ENCODE results near the gene BEGAIN. TPM values are rescaled to one million over a fixed set of nuclear protein-coding genes. Genes with fewer than 3 reads are reported as not detected.

The BEGAIN gene
- total and polyA plus RNA-seq, 2 experiments from 2014 or later = 1.4 to 2.5 TPM

DNA sequence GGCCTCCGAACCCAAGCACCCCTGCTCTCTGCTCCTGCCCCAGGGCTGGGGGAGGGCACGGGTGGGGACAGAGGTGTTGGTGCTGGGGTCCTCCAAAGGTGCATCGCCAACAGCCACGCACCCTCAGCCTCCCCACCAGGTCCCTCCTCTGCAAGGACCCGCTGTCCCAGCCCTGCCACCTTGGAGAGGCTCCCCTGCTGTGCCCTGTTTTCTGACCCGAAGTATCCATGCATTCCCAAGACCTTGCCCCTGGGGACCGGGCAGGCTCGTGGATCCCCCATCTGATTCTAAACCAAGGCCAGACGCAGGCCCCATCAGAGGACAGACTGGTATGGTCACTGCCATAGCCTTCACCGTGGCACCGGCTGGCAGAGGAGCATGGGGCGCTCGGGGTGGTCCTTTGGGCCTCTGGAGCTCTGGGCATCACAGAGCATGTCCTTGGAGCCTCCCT, 22.7 kb upstream of the BEGAIN start:
- no peaks in the 10 kb centered on the region for H3K9me3 ChIP-seq (ENCODE audit: low read depth)
- DNase-seq (ENCODE audit: low spot score) = no peak
- no peak overlapping the region for H3K27ac ChIP-seq
- no peaks in the 10 kb centered on the region for H4K20me1 ChIP-seq (ENCODE audit: insufficient read depth, poor library complexity, severe bottlenecking)
- no peaks in the 10 kb centered on the region for H3K36me3 ChIP-seq (replicated peaks; ENCODE audit: insufficient read depth, low read depth)
- no peak for TF ChIP-seq EZH2 (IDR thresholded peaks at IDR 0.05; ENCODE audit: borderline replicate concordance)
- H2AFZ ChIP-seq = no peak overlapping the region
- H3K4me3 ChIP-seq = no peak overlapping the region
- H3K27me3 ChIP-seq = no peaks in the 10 kb centered on the region
- WGBS (ENCODE audit: low lambda C conversion rate, missing lambda C conversion rate) = 90% methylated on average over 8 of the region's 13 CpGs
- H3K79me2 ChIP-seq = no peaks in the 10 kb centered on the region
- no peak overlapping the region for H3K4me2 ChIP-seq
- H3K9me2 ChIP-seq (replicated peaks; ENCODE audit: insufficient read depth) = no peaks in the 10 kb centered on the region
- H3K4me1 ChIP-seq (ENCODE audit: insufficient read depth) = no peaks in the 10 kb centered on the region

DNA sequence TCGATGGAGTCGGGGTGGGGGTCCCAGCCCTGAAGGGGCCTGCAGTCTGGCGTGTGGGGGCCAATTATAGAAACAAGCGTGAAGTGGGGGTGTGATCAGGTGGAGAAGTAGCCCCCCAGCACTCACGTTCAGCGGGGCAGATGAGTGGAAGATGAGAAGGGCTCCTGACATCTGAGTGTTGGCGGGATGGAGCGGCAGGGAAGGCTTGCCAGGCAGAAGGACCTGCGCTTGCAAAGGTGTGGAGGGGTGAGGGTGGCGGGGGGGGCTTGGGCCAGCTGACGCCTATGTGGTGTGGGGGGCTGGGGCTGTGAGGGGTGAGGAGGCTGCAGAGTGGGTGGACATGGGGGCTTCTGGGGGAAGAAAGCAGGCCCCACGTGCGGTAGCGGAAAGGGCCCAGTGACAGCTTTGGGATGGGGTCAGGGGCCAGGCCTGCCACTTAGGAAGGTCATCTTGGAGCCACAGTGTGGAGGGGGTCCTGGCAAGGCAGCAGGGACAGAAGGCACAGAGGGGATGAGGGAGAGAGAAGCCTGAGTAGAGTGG, 22.2 kb upstream of the BEGAIN start:
- no peaks in the 10 kb centered on the region for H3K36me3 ChIP-seq (replicated peaks; ENCODE audit: insufficient read depth, low read depth)
- no peaks in the 10 kb centered on the region for H3K27me3 ChIP-seq

DNA sequence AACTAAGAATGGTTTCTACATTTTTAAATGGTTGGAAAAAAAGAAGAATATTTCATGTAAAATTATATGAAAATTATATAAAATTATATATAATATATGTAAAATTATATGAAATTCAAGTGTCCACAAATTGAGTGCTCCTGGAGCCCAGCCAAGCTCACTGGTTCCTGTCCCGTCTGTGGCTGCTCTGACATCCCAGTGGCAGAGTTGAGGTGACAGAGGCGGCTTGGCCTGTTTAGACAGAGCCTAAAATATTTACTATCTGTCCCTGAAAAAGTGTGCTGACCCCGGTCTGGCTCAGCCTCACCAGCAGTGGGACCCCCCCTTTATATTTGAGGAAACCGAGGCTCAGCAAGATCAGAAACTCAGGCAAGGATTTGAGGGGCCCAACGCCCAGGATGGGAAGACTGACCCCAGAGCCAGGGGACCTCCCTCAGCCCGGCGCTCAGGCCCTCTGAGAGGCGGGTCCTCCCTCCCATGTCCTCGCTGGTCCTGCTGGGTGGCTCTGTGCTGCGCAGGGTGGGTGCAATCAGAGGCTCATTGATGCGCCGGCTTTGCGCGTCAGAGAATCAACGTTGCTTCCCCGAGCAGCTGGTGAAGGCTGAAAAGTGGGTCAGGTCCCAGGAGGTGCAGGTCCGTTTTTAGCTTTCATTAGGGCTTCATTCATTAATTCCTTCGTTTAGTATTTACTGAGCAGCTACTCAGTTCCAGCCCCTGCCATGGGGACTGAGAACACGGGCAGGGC, 21.5 kb upstream of the BEGAIN start:
- Histone ChIP-seq H3K36me3 (replicated peaks; ENCODE audit: insufficient read depth, low read depth) (no peaks in the 10 kb centered on the region), H2AFZ (no peak overlapping the region), H3K4me3 (no peak overlapping the region), H3K4me1 (ENCODE audit: insufficient read depth) (no peaks in the 10 kb centered on the region), H4K20me1 (ENCODE audit: insufficient read depth, poor library complexity, severe bottlenecking) (no peaks in the 10 kb centered on the region), H3K4me2 (no peak overlapping the region), H3K9me2 (replicated peaks; ENCODE audit: insufficient read depth) (no peaks in the 10 kb centered on the region), H3K9me3 (ENCODE audit: low read depth) (no peaks in the 10 kb centered on the region), H3K79me2 (no peaks in the 10 kb centered on the region), H3K27ac (no peak overlapping the region), H3K27me3 (no peaks in the 10 kb centered on the region)
- no peak for DNase-seq (ENCODE audit: low spot score)
- 89% methylated on average over 19 of the region's 19 CpGs for WGBS (ENCODE audit: low lambda C conversion rate, missing lambda C conversion rate)
- TF ChIP-seq EZH2phosphoT487 (IDR thresholded peaks at IDR 0.05; ENCODE audit: low read depth, severe bottlenecking, unreplicated experiment) (no peak), EZH2 (IDR thresholded peaks at IDR 0.05; ENCODE audit: borderline replicate concordance) (no peak)
- TF ChIP-seq, protein P1, sequence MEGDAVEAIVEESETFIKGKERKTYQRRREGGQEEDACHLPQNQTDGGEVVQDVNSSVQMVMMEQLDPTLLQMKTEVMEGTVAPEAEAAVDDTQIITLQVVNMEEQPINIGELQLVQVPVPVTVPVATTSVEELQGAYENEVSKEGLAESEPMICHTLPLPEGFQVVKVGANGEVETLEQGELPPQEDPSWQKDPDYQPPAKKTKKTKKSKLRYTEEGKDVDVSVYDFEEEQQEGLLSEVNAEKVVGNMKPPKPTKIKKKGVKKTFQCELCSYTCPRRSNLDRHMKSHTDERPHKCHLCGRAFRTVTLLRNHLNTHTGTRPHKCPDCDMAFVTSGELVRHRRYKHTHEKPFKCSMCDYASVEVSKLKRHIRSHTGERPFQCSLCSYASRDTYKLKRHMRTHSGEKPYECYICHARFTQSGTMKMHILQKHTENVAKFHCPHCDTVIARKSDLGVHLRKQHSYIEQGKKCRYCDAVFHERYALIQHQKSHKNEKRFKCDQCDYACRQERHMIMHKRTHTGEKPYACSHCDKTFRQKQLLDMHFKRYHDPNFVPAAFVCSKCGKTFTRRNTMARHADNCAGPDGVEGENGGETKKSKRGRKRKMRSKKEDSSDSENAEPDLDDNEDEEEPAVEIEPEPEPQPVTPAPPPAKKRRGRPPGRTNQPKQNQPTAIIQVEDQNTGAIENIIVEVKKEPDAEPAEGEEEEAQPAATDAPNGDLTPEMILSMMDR (IDR thresholded peaks at IDR 0.05; ENCODE audit: poor library complexity) = no peak

More for the DNA sequence above, 22.2 kb upstream of the BEGAIN start:
- Histone ChIP-seq H3K9me2 (replicated peaks; ENCODE audit: insufficient read depth) (no peaks in the 10 kb centered on the region), H2AFZ (no peak overlapping the region), H3K9me3 (ENCODE audit: low read depth) (no peaks in the 10 kb centered on the region), H3K4me3 (no peak overlapping the region), H3K27ac (no peak overlapping the region), H3K4me1 (ENCODE audit: insufficient read depth) (no peaks in the 10 kb centered on the region), H4K20me1 (ENCODE audit: insufficient read depth, poor library complexity, severe bottlenecking) (no peaks in the 10 kb centered on the region), H3K4me2 (no peak overlapping the region), H3K79me2 (no peaks in the 10 kb centered on the region)
- TF ChIP-seq, protein P1 (IDR thresholded peaks at IDR 0.05; ENCODE audit: poor library complexity) = no peak
- no peak for TF ChIP-seq EZH2phosphoT487 (IDR thresholded peaks at IDR 0.05; ENCODE audit: low read depth, severe bottlenecking, unreplicated experiment)
- TF ChIP-seq EZH2 (IDR thresholded peaks at IDR 0.05; ENCODE audit: borderline replicate concordance) = no peak
- DNase-seq (ENCODE audit: low spot score) = no peak
- 91% methylated on average over 9 of the region's 14 CpGs for WGBS (ENCODE audit: low lambda C conversion rate, missing lambda C conversion rate)

DNA sequence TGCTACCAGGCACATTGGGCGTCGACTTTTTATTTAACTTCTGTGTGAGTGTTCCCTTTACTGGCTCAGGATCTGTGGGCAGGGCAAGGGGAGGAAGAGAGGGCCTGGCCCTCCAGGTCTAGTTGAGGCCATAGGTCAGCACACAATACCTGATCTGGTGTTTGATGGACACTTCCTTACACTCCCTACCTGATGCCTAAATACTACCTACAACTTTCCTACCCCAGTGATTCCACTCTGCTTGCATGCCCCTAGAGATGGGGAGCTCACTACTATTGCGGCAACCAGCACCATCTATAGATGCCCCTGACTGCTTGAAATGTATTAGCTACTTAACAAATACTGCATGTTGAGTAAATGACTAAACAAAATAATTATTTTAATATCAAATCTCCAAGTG, 20.8 kb upstream of the BEGAIN start:
- H3K27ac ChIP-seq = no peak overlapping the region
- WGBS (ENCODE audit: low lambda C conversion rate, missing lambda C conversion rate) = 91% methylated on average over 3 of the region's 3 CpGs
- H3K79me2 ChIP-seq = no peaks in the 10 kb centered on the region
- TF ChIP-seq EZH2phosphoT487 (IDR thresholded peaks at IDR 0.05; ENCODE audit: low read depth, severe bottlenecking, unreplicated experiment) = no peak
- TF ChIP-seq, protein P1 (IDR thresholded peaks at IDR 0.05; ENCODE audit: poor library complexity) = no peak
- TF ChIP-seq EZH2 (IDR thresholded peaks at IDR 0.05; ENCODE audit: borderline replicate concordance) = no peak
- no peaks in the 10 kb centered on the region for H3K9me3 ChIP-seq (ENCODE audit: low read depth)
- no peaks in the 10 kb centered on the region for H3K27me3 ChIP-seq
- H4K20me1 ChIP-seq (ENCODE audit: insufficient read depth, poor library complexity, severe bottlenecking) = no peaks in the 10 kb centered on the region
- no peak overlapping the region for H3K4me2 ChIP-seq
- DNase-seq (ENCODE audit: low spot score) = no peak
- H2AFZ ChIP-seq = no peak overlapping the region
- H3K4me3 ChIP-seq = no peak overlapping the region
- H3K4me1 ChIP-seq (ENCODE audit: insufficient read depth) = no peaks in the 10 kb centered on the region
- no peaks in the 10 kb centered on the region for H3K36me3 ChIP-seq (replicated peaks; ENCODE audit: insufficient read depth, low read depth)
- H3K9me2 ChIP-seq (replicated peaks; ENCODE audit: insufficient read depth) = no peaks in the 10 kb centered on the region

Measured in hepatocyte (in vitro differentiated cells).